SK-N-SH treated with all-trans-retinoic acid at 6 μM for 48 hours (cell line): ENCODE results near the gene AOPEP.

Experiments used
- ESRRG ChIP-seq: fragments of 250-450 bp; sonication (Bioruptor Pico); IDR thresholded peaks from 2 replicates; pipeline ENCODE4 v1.6.1; 2021; ENCODE audit warnings: mild to moderate bottlenecking
- GLIS3 ChIP-seq: fragments of 250-450 bp; sonication (Bioruptor Pico); IDR thresholded peaks from 2 replicates; pipeline ENCODE4 v1.5.0; 2020; ENCODE audit warnings: mild to moderate bottlenecking, moderate library complexity
- ISL1 ChIP-seq: fragments of 250-450 bp; sonication (Bioruptor Pico); IDR thresholded peaks from 2 replicates; pipeline ENCODE4 v2.1.2; 2022; ENCODE audit warnings: mild to moderate bottlenecking, moderate library complexity
- ZC3H10 ChIP-seq: fragments of 250-450 bp; sonication (Bioruptor Pico); IDR thresholded peaks from 2 replicates; pipeline ENCODE4 v1.5.1; 2021; ENCODE audit warnings: mild to moderate bottlenecking, moderate library complexity
- ZFP3 ChIP-seq: fragments of 250-450 bp; sonication (Bioruptor Pico); IDR thresholded peaks from 2 replicates; pipeline ENCODE4 v1.5.0; 2020; ENCODE audit warnings: mild to moderate bottlenecking, moderate library complexity
- ZFP30 ChIP-seq: fragments of 450-650 bp; formaldehyde crosslinking; IDR thresholded peaks from 2 replicates; pipeline ENCODE4 v1.5.0; 2022; ENCODE audit warnings: mild to moderate bottlenecking, moderate library complexity
- ZNF565 ChIP-seq: fragments of 450-650 bp; formaldehyde crosslinking; conservative IDR thresholded peaks from 2 replicates; pipeline ENCODE4 v1.5.0; 2020; ENCODE audit warnings: low read depth, mild to moderate bottlenecking, moderate library complexity
- ZNF70 ChIP-seq: fragments of 450-650 bp; formaldehyde crosslinking; IDR thresholded peaks from 2 replicates; pipeline ENCODE4 v1.5.0; 2020; ENCODE audit warnings: mild to moderate bottlenecking, moderate library complexity
- ZNF8 ChIP-seq: fragments of 450-650 bp; formaldehyde crosslinking; IDR thresholded peaks from 2 replicates; pipeline ENCODE4 v1.5.0; 2020; ENCODE audit warnings: mild to moderate bottlenecking, moderate library complexity
- TF ChIP-seq, protein P1 (sequence below): fragments of 250-450 bp; sonication (Bioruptor Pico); IDR thresholded peaks from 2 replicates; pipeline ENCODE4 v1.8.0; 2020; ENCODE audit warnings: mild to moderate bottlenecking, moderate library complexity, borderline replicate concordance
- TF ChIP-seq, protein P2 (sequence below): fragments of 250-450 bp; sonication (Bioruptor Pico); IDR thresholded peaks from 2 replicates; pipeline ENCODE4 v1.5.0; 2020; ENCODE audit warnings: mild to moderate bottlenecking, moderate library complexity
- TF ChIP-seq, protein P3 (sequence below): fragments of 250-450 bp; sonication (Bioruptor Pico); IDR thresholded peaks from 2 replicates; pipeline ENCODE4 v1.5.1; 2020; ENCODE audit warnings: low read depth, mild to moderate bottlenecking, moderate library complexity
- TF ChIP-seq, protein P4 (sequence below): fragments of 250-450 bp; sonication (Bioruptor Pico); IDR thresholded peaks from 2 replicates; pipeline ENCODE4 v1.5.1; 2021; ENCODE audit warnings: mild to moderate bottlenecking, moderate library complexity

DNA sequence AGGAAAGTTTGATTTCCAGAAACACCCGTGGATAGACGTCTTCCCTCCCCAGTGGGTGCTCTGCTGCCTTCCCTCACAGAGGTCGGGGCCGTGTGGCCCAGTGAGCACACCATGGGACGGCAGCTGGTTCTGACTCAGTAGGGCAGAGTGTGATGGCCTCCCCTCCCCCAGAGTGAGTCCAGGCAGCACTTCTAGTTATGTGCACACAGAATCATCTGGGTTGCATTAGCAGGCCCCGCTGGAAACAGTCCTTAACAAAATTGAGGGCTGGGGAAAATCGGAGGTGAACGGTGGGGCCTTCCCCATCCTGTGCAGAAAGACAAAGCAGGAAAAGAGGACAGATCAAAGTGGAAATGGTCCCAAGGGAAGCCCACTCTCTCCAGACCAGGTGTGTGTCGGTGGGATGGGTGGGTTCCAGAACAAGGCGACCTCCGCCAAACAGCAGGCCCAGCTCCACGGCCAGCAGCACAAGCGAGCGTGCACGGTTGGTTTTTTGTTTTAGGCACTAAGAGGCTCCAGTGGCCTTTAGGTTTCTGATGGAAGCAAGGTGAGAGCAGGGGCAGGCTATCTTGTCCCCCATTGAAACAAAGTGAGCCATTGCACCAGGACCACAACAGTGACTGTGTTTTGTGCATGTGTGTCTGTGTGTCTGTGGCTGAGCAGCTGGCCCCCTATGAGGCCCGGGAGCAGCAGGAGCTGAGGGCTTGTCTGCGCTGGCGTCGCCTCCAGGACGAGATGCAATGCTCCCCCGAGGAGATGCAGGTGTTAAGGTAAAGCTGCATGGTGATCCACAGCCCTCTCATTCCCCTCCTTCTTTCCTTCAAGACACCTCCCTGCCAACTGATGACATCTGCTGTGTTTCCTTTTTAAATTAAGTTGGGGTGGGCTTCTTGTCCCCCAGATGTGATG is 201.5 kb downstream of the AOPEP start:
- TF ChIP-seq ZFP30, result no peak
- no peak for TF ChIP-seq ZFP3 (CRISPR knock-in tag)
- no peak for TF ChIP-seq ESRRG (CRISPR knock-in tag)
- no peak for TF ChIP-seq ZNF70 (CRISPR knock-in tag)
- TF ChIP-seq ZNF8 (CRISPR knock-in tag), result no peak
- TF ChIP-seq, protein P1, sequence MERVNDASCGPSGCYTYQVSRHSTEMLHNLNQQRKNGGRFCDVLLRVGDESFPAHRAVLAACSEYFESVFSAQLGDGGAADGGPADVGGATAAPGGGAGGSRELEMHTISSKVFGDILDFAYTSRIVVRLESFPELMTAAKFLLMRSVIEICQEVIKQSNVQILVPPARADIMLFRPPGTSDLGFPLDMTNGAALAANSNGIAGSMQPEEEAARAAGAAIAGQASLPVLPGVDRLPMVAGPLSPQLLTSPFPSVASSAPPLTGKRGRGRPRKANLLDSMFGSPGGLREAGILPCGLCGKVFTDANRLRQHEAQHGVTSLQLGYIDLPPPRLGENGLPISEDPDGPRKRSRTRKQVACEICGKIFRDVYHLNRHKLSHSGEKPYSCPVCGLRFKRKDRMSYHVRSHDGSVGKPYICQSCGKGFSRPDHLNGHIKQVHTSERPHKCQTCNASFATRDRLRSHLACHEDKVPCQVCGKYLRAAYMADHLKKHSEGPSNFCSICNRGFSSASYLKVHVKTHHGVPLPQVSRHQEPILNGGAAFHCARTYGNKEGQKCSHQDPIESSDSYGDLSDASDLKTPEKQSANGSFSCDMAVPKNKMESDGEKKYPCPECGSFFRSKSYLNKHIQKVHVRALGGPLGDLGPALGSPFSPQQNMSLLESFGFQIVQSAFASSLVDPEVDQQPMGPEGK, result no peak
- TF ChIP-seq ZNF565, result no peak
- no peak for TF ChIP-seq ISL1 (CRISPR knock-in tag)
- TF ChIP-seq, protein P2, sequence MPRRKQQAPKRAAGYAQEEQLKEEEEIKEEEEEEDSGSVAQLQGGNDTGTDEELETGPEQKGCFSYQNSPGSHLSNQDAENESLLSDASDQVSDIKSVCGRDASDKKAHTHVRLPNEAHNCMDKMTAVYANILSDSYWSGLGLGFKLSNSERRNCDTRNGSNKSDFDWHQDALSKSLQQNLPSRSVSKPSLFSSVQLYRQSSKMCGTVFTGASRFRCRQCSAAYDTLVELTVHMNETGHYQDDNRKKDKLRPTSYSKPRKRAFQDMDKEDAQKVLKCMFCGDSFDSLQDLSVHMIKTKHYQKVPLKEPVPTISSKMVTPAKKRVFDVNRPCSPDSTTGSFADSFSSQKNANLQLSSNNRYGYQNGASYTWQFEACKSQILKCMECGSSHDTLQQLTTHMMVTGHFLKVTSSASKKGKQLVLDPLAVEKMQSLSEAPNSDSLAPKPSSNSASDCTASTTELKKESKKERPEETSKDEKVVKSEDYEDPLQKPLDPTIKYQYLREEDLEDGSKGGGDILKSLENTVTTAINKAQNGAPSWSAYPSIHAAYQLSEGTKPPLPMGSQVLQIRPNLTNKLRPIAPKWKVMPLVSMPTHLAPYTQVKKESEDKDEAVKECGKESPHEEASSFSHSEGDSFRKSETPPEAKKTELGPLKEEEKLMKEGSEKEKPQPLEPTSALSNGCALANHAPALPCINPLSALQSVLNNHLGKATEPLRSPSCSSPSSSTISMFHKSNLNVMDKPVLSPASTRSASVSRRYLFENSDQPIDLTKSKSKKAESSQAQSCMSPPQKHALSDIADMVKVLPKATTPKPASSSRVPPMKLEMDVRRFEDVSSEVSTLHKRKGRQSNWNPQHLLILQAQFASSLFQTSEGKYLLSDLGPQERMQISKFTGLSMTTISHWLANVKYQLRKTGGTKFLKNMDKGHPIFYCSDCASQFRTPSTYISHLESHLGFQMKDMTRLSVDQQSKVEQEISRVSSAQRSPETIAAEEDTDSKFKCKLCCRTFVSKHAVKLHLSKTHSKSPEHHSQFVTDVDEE (CRISPR knock-in tag), result no peak
- TF ChIP-seq, protein P3, sequence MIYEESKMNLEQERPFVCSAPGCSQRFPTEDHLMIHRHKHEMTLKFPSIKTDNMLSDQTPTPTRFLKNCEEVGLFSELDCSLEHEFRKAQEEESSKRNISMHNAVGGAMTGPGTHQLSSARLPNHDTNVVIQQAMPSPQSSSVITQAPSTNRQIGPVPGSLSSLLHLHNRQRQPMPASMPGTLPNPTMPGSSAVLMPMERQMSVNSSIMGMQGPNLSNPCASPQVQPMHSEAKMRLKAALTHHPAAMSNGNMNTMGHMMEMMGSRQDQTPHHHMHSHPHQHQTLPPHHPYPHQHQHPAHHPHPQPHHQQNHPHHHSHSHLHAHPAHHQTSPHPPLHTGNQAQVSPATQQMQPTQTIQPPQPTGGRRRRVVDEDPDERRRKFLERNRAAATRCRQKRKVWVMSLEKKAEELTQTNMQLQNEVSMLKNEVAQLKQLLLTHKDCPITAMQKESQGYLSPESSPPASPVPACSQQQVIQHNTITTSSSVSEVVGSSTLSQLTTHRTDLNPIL (CRISPR knock-in tag), result no peak
- TF ChIP-seq, protein P4, sequence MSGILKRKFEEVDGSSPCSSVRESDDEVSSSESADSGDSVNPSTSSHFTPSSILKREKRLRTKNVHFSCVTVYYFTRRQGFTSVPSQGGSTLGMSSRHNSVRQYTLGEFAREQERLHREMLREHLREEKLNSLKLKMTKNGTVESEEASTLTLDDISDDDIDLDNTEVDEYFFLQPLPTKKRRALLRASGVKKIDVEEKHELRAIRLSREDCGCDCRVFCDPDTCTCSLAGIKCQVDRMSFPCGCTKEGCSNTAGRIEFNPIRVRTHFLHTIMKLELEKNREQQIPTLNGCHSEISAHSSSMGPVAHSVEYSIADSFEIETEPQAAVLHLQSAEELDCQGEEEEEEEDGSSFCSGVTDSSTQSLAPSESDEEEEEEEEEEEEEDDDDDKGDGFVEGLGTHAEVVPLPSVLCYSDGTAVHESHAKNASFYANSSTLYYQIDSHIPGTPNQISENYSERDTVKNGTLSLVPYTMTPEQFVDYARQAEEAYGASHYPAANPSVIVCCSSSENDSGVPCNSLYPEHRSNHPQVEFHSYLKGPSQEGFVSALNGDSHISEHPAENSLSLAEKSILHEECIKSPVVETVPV (CRISPR knock-in tag), result no peak
- TF ChIP-seq GLIS3 (CRISPR knock-in tag), result no peak
- TF ChIP-seq ZC3H10 (CRISPR knock-in tag), result no peak
